Immature natural killer cell (primary cell): ENCODE results near the gene PDLIM4. TPM values are rescaled to one million over a fixed set of nuclear protein-coding genes. Genes with fewer than 3 reads are reported as not detected.
A peak's percentile ranks its signal among the peaks of the same experiment; 100 is the strongest.

Experiments used
- DNase-seq, 3 donors: peaks; one replicate each; pipeline ENCODE4 v3.0.0; 2022; ENCODE audit warnings: mixed read lengths in 1 of 3
- H3K27ac Mint-ChIP-seq, 6 donors: one replicate each; pipeline ENCODE4 v1.8.0; 2020; ENCODE audit warnings: mixed read lengths in 6 of 6, mild to moderate bottlenecking in 5 of 6, inconsistent platforms in 4 of 6, moderate library complexity in 3 of 6
- H3K27me3 Mint-ChIP-seq, 3 donors: one replicate each; pipeline ENCODE4 v1.8.0; 2020 to 2021; ENCODE audit warnings: low read depth in 3 of 3, mild to moderate bottlenecking in 3 of 3, mixed read lengths in 3 of 3, moderate library complexity in 3 of 3, inconsistent platforms in 1 of 3
- H3K36me3 Mint-ChIP-seq, 3 donors: one replicate each; pipeline ENCODE4 v1.8.0; 2020; ENCODE audit warnings: mixed read lengths in 3 of 3, inconsistent platforms in 2 of 3, mild to moderate bottlenecking in 2 of 3
- H3K4me1 Mint-ChIP-seq, 2 donors: one replicate each; pipeline ENCODE4 v1.8.0; 2020; ENCODE audit warnings: inconsistent platforms in 2 of 2, mild to moderate bottlenecking in 2 of 2, mixed read lengths in 2 of 2, moderate library complexity in 1 of 2
- H3K4me3 Mint-ChIP-seq, 5 donors: one replicate each; pipeline ENCODE4 v1.8.0; 2020; ENCODE audit warnings: mild to moderate bottlenecking in 5 of 5, mixed read lengths in 5 of 5, inconsistent platforms in 3 of 5, moderate library complexity in 3 of 5
- H3K9me3 Mint-ChIP-seq, 6 donors: one replicate each; pipeline ENCODE4 v1.8.0; 2020; ENCODE audit warnings: mild to moderate bottlenecking in 6 of 6, mixed read lengths in 6 of 6, inconsistent platforms in 4 of 6, moderate library complexity in 3 of 6
- polyA plus RNA-seq, 3 donors: library from polyadenylated mRNA; unstranded; fragments of 300-500 nt; fragmentation: Illumina TruSeq; gene quantifications; one replicate each; pipeline ENCODE4 v1.2.3, GENCODE V29; 2021

Gene PDLIM4
- polyA plus RNA-seq, 3 donors from 2014 or later = not detected

- peaks cover 14 to 22% of the 10 kb centered on the region in 2 donors for H3K4me1 Mint-ChIP-seq
- no peaks in the 10 kb centered on the region for H3K9me3 Mint-ChIP-seq
- H3K36me3 Mint-ChIP-seq = no peaks in the 10 kb centered on the region
- DNase-seq = no peak
- peaks cover 8 to 9% (median 8%) of the 10 kb centered on the region in 3 donors for H3K27me3 Mint-ChIP-seq
- no peak overlapping the region for H3K27ac Mint-ChIP-seq
- H3K4me3 Mint-ChIP-seq = no peak overlapping the region
Measured at GRCh38 chr5:132233081-132233480, 24.4 kb upstream of the PDLIM4 start.

GRCh38 chr5:132233811-132234683 lies 23.4 kb upstream of the PDLIM4 start:
- Mint-ChIP-seq H3K9me3 (no peaks in the 10 kb centered on the region), H3K4me3 (no peak overlapping the region), H3K27me3 (peaks cover 4 to 7% (median 7%) of the 10 kb centered on the region in 3 donors), H3K27ac (no peak overlapping the region), H3K4me1 (peaks cover 12 to 22% of the 10 kb centered on the region in 2 donors), H3K36me3 (no peaks in the 10 kb centered on the region)
- DNase-seq = no peak

- Mint-ChIP-seq H3K9me3 (no peaks in the 10 kb centered on the region), H3K36me3 (no peaks in the 10 kb centered on the region), H3K27me3 (peaks cover 4 to 10% (median 4%) of the 10 kb centered on the region in 3 donors), H3K4me1 (peaks cover 10 to 16% of the 10 kb centered on the region in 2 donors), H3K4me3 (no peak overlapping the region), H3K27ac (no peak overlapping the region)
- DNase-seq = no peak
Measured at GRCh38 chr5:132234684-132235062, 22.8 kb upstream of the PDLIM4 start.

- peaks cover 4 to 10% (median 4%) of the 10 kb centered on the region in 3 donors for H3K27me3 Mint-ChIP-seq
- peaks cover 5 to 11% of the 10 kb centered on the region in 2 donors for H3K4me1 Mint-ChIP-seq
- H3K27ac Mint-ChIP-seq = no peak overlapping the region
- no peaks in the 10 kb centered on the region for H3K9me3 Mint-ChIP-seq
- DNase-seq = no peak
- H3K36me3 Mint-ChIP-seq = no peaks in the 10 kb centered on the region
- H3K4me3 Mint-ChIP-seq = no peak overlapping the region
Measured at GRCh38 chr5:132235340-132235739, 22.2 kb upstream of the PDLIM4 start.

- Mint-ChIP-seq H3K27me3 (peaks cover 1 to 11% (median 2%) of the 10 kb centered on the region in 3 donors), H3K9me3 (no peaks in the 10 kb centered on the region), H3K4me3 (no peak overlapping the region), H3K36me3 (no peaks in the 10 kb centered on the region), H3K27ac (no peak overlapping the region), H3K4me1 (no peaks in the 10 kb centered on the region)
- DNase-seq = no peak
Measured at GRCh38 chr5:132237141-132237540, 20.4 kb upstream of the PDLIM4 start.

- Mint-ChIP-seq H3K27ac (no peak overlapping the region), H3K4me1 (no peaks in the 10 kb centered on the region), H3K4me3 (no peak overlapping the region)
Measured at GRCh38 chr5:132237670-132238069, 19.8 kb upstream of the PDLIM4 start.

GRCh38 chr5:132238169-132238744 lies 19.2 kb upstream of the PDLIM4 start:
- Mint-ChIP-seq H3K36me3 (no peaks in the 10 kb centered on the region), H3K9me3 (peaks cover 0 to 3% (median 0%) of the 10 kb centered on the region in 6 donors), H3K4me1 (no peaks in the 10 kb centered on the region), H3K27ac (no peak overlapping the region), H3K27me3 (peaks cover 1 to 9% (median 2%) of the 10 kb centered on the region in 3 donors), H3K4me3 (no peak overlapping the region)
- peak; percentile 36 to 55 (median 39) for DNase-seq

More at GRCh38 chr5:132237670-132238069, 19.8 kb upstream of the PDLIM4 start:
- no peaks in the 10 kb centered on the region for H3K9me3 Mint-ChIP-seq
- peaks cover 1 to 10% (median 2%) of the 10 kb centered on the region in 3 donors for H3K27me3 Mint-ChIP-seq
- H3K36me3 Mint-ChIP-seq = no peaks in the 10 kb centered on the region
- DNase-seq = no peak

- DNase-seq = no peak
- Mint-ChIP-seq H3K27ac (no peak overlapping the region), H3K4me3 (no peak overlapping the region), H3K4me1 (no peaks in the 10 kb centered on the region), H3K27me3 (peaks cover 1 to 9% (median 2%) of the 10 kb centered on the region in 3 donors), H3K9me3 (peaks cover 0 to 5% (median 4%) of the 10 kb centered on the region in 6 donors), H3K36me3 (peaks cover 0 to under 1% (median 0%) of the 10 kb centered on the region in 3 donors)
Measured at GRCh38 chr5:132238901-132239500, 18.5 kb upstream of the PDLIM4 start.

- Mint-ChIP-seq H3K4me3 (no peak overlapping the region), H3K27me3 (peaks cover 1 to 9% (median 2%) of the 10 kb centered on the region in 3 donors), H3K4me1 (no peaks in the 10 kb centered on the region), H3K27ac (no peak overlapping the region), H3K9me3 (peaks cover 1 to 12% (median 7%) of the 10 kb centered on the region in 6 donors), H3K36me3 (peaks cover 5 to 6% (median 5%) of the 10 kb centered on the region in 3 donors)
- DNase-seq = no peak
Measured at GRCh38 chr5:132239776-132240175, 17.7 kb upstream of the PDLIM4 start.

GRCh38 chr5:132243366-132243977 lies 14.0 kb upstream of the PDLIM4 start:
- H3K36me3 Mint-ChIP-seq = peaks cover 8 to 16% (median 13%) of the 10 kb centered on the region in 3 donors
- no peak overlapping the region for H3K4me3 Mint-ChIP-seq
- peaks cover 11 to 37% (median 23%) of the 10 kb centered on the region in 6 donors for H3K9me3 Mint-ChIP-seq
- peaks cover 0 to 13% (median 10%) of the 10 kb centered on the region in 3 donors for H3K27me3 Mint-ChIP-seq
- no peak overlapping the region for H3K27ac Mint-ChIP-seq
- no peaks in the 10 kb centered on the region for H3K4me1 Mint-ChIP-seq
- DNase-seq = no peak

- Mint-ChIP-seq H3K36me3 (peaks cover 8 to 16% (median 13%) of the 10 kb centered on the region in 3 donors), H3K27me3 (peaks cover 0 to 10% (median 9%) of the 10 kb centered on the region in 3 donors), H3K4me1 (no peaks in the 10 kb centered on the region), H3K4me3 (no peak overlapping the region), H3K9me3 (peaks cover 11 to 37% (median 23%) of the 10 kb centered on the region in 6 donors), H3K27ac (no peak overlapping the region)
- DNase-seq = no peak
Measured at GRCh38 chr5:132245593-132245992, 11.9 kb upstream of the PDLIM4 start.

- H3K4me1 Mint-ChIP-seq = no peaks in the 10 kb centered on the region
- H3K27me3 Mint-ChIP-seq = peaks cover 0 to 10% (median 9%) of the 10 kb centered on the region in 3 donors
- H3K27ac Mint-ChIP-seq = no peak overlapping the region
- DNase-seq = no peak
- H3K9me3 Mint-ChIP-seq = peaks cover 12 to 37% (median 23%) of the 10 kb centered on the region in 6 donors
- H3K36me3 Mint-ChIP-seq = peaks cover 8 to 16% (median 13%) of the 10 kb centered on the region in 3 donors
- H3K4me3 Mint-ChIP-seq = no peak overlapping the region
Measured at GRCh38 chr5:132246806-132247205, 10.7 kb upstream of the PDLIM4 start.

- DNase-seq = no peak
- Mint-ChIP-seq H3K27ac (no peak overlapping the region), H3K4me3 (no peak overlapping the region), H3K4me1 (no peaks in the 10 kb centered on the region), H3K27me3 (peaks cover 0 to 15% (median 9%) of the 10 kb centered on the region in 3 donors), H3K36me3 (peaks cover 3 to 8% (median 4%) of the 10 kb centered on the region in 3 donors), H3K9me3 (peaks cover 5 to 19% (median 15%) of the 10 kb centered on the region in 6 donors)
Measured at GRCh38 chr5:132250547-132250946, 6.9 kb upstream of the PDLIM4 start.
